Astrocyte of the spinal cord (primary cell): ENCODE data around the gene MLN.

Experiments used
- DNase-seq: peaks from one replicate; pipeline ENCODE4 v3.0.0; 2011; ENCODE audit warnings: low read depth, low spot score
- H3K4me3 ChIP-seq: 2 replicates; pipeline ENCODE4 v1.5.1; 2011; ENCODE audit warnings: low read depth, mild to moderate bottlenecking, low read length, moderate library complexity
- CTCF ChIP-seq: IDR thresholded peaks from 2 replicates; pipeline ENCODE4 v1.5.1; 2012; ENCODE audit warnings: low read depth, mild to moderate bottlenecking, low read length, inconsistent platforms
- in situ Hi-C: cut with HindIII; loops from 2 replicates; pipeline ENCODE4 v1.10.0; 2017; ENCODE audit warnings: low sequenced_read_pairs

Gene MLN

DNA sequence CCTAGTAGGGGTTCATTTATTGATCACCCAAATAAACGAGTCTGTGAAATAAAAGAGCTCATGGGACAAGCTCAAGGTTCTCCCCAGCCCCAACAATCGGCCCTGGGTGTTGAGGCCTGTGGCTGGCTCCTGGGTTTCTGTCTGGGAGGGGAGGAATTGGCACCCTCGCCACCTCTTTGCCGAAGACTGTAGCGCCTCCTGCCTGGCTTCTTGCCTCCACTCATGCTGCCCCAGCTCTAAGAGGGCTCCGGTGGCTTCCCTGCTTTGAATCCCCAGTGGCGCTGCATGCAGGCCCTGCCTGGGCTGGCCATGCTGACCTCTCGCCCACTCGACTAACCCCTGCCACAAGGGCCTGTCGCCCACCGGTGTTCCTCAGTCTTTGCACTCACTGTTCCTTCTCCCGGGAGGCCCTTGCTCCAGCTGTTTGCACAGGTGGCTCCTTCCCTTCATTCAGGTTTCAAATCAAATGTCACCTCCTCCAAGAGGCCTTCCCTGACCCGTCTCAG lies 5.4 kb downstream of the MLN start:
- no peak overlapping the region for H3K4me3 ChIP-seq
- in situ Hi-C loops: no loop called here
- DNase-seq: no peak
- no peak for TF ChIP-seq CTCF

DNA sequence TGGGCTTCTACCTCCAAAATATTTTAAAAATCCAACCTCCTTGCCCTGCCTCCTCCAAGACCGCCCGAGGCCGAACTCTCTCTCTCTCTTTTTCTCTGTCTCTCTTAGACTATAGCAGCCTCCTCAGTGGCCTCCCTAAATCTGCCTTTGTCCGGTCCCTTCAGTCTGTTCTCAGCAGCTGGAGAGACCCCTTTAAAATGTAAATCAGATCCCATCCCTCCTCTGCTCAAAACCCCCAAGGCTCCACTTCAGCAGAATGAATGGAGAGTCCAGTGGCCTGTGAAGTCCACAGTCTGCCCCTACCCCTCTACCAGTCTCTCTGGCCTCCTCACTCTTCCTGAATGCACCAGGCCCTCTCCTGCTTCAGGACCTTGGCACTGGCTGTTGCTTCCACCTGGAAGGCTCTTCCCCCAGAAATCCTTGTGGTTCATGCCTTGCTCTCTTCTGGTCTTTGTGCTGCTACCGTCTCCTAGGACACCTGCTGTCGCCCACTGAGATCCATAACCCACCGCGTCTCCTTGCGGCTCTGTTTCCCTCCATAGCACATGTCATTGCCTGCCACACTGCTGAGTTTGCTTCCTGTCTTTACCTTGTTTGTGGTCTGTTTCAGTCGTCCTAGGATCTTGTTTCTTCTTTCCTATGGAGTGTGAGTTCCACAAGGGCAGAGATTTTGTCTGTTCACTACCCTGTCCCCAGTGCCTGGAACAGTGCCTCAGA lies 6.0 kb downstream of the MLN start:
- H3K4me3 ChIP-seq: no peak overlapping the region
- no peak for TF ChIP-seq CTCF
- no peak for DNase-seq
- in situ Hi-C loops: no loop called here

DNA sequence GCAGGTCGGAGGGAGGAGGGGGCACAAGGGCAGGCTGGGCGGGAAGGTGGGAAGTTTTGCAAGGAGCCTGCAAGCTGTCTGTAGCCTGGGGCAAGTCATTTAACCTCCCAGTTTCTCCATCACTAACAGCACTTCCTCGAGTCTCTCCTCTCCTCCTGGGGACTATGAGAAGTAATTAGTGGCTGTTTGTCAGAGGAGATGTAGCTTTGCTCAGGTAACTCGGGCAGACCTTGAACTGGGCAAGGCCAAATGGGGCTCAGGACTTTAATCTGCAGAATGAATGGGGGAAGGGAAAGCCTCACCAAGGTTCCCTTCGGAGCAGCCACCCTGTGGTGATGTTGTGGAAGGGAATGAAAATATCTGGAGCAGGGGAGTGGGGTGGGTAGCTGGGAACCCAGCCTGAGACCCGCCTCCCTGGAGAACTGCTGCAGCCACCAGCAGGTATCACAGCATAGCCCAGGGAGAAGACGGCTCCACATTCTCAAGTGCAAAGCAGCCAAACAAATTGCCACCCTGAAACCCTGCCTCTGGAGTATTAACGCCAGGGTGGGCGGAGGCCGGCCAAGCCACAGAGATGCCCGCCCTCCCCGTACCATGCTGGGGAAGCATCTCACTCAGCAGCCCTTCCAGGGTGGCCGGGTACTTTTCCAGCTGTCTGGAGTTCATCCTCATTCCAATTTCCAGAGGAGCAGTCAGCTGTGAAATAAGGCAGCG lies 8.7 kb downstream of the MLN start:
- H3K4me3 ChIP-seq: no peak overlapping the region
- in situ Hi-C loops: no loop called here
- no peak for DNase-seq
- TF ChIP-seq CTCF: no peak

- in situ Hi-C loops: no loop called here
- no peak for TF ChIP-seq CTCF
- DNase-seq: no peak
- H3K4me3 ChIP-seq: no peak overlapping the region
Observed at GRCh38 chr6:33792981-33793380, 10.8 kb downstream of the MLN start.

DNA sequence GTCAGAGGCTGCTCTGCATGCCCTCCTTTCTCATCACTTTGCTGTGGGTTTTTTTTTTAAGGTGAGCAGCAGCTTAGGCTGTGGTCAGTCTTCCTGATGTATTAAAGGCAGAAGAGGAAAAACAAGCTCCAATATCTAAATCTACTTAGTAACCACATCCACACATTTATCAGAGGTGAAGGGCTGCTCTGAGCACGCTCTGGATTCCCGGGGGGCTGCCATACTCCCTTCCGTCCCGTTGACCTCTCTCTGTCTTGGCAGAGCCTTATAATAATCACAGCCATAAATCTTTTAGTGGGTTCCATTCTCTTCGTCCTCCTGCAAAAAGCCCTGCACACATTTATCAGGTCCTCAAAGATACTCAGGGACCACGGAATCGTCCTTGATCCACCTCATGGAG lies 12.2 kb downstream of the MLN start:
- DNase-seq: no peak
- in situ Hi-C loops: no loop called here
- no peak for TF ChIP-seq CTCF
- H3K4me3 ChIP-seq: no peak overlapping the region

GRCh38 chr6:33790910-33791309 lies 12.9 kb downstream of the MLN start:
- no peak overlapping the region for H3K4me3 ChIP-seq
- no peak for TF ChIP-seq CTCF
- no peak for DNase-seq
- in situ Hi-C loops: no loop called here
